NCI-H2196 treated with DMSO at 0.1 percent for 48 hours (cell line): ENCODE measurements around the gene NPVF.

ENCODE experiments used
- DNase-seq: peaks from one replicate; lab custom pipeline; 2025; ENCODE audit not compliant: unreplicated experiment; lab: John Stamatoyannopoulos, UW

NPVF gene

GRCh38 chr7:25228386-25228785, at the start of gene NPVF:
NPVF (minus strand) TSS chr7:25228486; CDS start chr7:25228439, 47 bp downstream.
- no peak for DNase-seq

- no peak for DNase-seq
These were observed 44.0 kb upstream of the NPVF start for GRCh38 chr7:25272265-25272664.

- no peak for DNase-seq
These were observed 35.1 kb upstream of the NPVF start for GRCh38 chr7:25263337-25263736.

- DNase-seq = no peak
These were observed 34.3 kb upstream of the NPVF start for GRCh38 chr7:25262586-25262985.

GRCh38 chr7:25261545-25262140, 33.4 kb upstream of the NPVF start:
- DNase-seq = no peak

GRCh38 chr7:25260862-25261494, 32.7 kb upstream of the NPVF start:
- no peak for DNase-seq

GRCh38 chr7:25259487-25260243, 31.4 kb upstream of the NPVF start:
- peak; percentile 52 for DNase-seq

GRCh38 chr7:25256333-25256819, 28.1 kb upstream of the NPVF start:
- DNase-seq = no peak

- no peak for DNase-seq
These were observed 27.5 kb upstream of the NPVF start for GRCh38 chr7:25255611-25256332.

- no peak for DNase-seq
These were observed 26.3 kb upstream of the NPVF start for GRCh38 chr7:25254604-25255003.

GRCh38 chr7:25253714-25254113, 25.4 kb upstream of the NPVF start:
- DNase-seq = no peak

- DNase-seq = no peak
These were observed 22.1 kb upstream of the NPVF start for GRCh38 chr7:25250386-25250785.

GRCh38 chr7:25249772-25250171, 21.5 kb upstream of the NPVF start:
- DNase-seq = no peak

- DNase-seq = no peak
These were observed 18.0 kb upstream of the NPVF start for GRCh38 chr7:25246306-25246705.

GRCh38 chr7:25244254-25245033, 16.2 kb upstream of the NPVF start:
- DNase-seq = no peak

- DNase-seq = no peak
These were observed 14.4 kb upstream of the NPVF start for GRCh38 chr7:25242678-25243077.

- DNase-seq = no peak
These were observed 12.6 kb upstream of the NPVF start for GRCh38 chr7:25240896-25241295.

GRCh38 chr7:25240340-25240739, 12.1 kb upstream of the NPVF start:
- no peak for DNase-seq

GRCh38 chr7:25239888-25240287, 11.6 kb upstream of the NPVF start:
- no peak for DNase-seq

- no peak for DNase-seq
These were observed 9.9 kb upstream of the NPVF start for GRCh38 chr7:25238066-25238725.
